ENCODE results near the gene VCAN.
A peak's percentile ranks its signal among the peaks of the same experiment; 100 is the strongest.

The VCAN gene

DNA sequence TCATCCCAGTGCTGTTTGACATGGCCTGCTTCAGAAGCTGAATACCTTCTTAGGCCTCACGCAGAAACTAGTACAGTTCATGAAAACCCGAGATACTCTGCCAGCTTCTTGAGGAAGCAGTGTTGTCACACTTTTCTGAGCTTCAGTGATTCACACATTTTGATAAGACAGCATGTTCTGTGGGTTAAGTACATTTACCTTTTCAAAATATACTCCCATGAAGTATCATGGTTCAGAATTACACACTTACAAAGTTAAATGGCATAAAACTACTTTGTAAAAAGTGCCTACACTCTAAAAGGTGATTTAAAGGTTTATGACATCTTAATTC is 56.9 kb downstream of the VCAN start:
- DNase-seq = no peak

DNA sequence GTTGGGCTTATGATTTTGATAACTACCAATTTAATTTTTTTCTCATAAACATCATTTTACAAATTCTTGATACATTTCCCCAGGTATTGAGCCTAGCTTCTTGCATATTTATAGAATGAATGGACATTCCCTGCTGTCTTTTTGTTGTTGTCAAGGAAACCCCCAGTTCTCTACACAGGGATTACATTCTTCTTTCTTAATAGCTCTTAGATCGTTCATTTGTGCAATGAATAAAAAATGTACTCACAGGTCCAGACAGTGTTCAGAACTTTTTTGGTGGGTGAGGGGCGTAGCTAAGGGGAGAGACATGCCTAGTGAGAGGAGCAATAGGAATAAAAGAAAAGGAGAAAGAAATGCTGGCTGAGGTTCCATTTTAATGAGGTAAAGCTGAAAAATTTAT is 58.6 kb downstream of the VCAN start:
- peak in 2 of 58 donors; percentile 5 to 11 for DNase-seq

GRCh38 chr5:83531661-83532060 is 60.1 kb downstream of the VCAN start:
- DNase-seq = no peak

- DNase-seq = no peak
Measured at GRCh38 chr5:83538786-83539462, 67.4 kb downstream of the VCAN start.

GRCh38 chr5:83539463-83539790 is 67.9 kb downstream of the VCAN start:
- DNase-seq = no peak

DNA sequence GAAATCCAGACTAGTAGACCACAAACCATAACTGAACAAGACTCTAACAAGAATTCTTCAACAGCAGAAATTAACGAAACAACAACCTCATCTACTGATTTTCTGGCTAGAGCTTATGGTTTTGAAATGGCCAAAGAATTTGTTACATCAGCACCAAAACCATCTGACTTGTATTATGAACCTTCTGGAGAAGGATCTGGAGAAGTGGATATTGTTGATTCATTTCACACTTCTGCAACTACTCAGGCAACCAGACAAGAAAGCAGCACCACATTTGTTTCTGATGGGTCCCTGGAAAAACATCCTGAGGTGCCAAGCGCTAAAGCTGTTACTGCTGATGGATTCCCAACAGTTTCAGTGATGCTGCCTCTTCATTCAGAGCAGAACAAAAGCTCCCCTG is 68.6 kb downstream of the VCAN start:
- DNase-seq = no peak

DNA sequence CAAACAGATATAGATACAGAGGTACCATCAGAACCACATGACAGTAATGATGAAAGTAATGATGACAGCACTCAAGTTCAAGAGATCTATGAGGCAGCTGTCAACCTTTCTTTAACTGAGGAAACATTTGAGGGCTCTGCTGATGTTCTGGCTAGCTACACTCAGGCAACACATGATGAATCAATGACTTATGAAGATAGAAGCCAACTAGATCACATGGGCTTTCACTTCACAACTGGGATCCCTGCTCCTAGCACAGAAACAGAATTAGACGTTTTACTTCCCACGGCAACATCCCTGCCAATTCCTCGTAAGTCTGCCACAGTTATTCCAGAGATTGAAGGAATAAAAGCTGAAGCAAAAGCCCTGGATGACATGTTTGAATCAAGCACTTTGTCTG is 69.2 kb downstream of the VCAN start:
- DNase-seq = peak in 1 of 58 donors; percentile 5

DNA sequence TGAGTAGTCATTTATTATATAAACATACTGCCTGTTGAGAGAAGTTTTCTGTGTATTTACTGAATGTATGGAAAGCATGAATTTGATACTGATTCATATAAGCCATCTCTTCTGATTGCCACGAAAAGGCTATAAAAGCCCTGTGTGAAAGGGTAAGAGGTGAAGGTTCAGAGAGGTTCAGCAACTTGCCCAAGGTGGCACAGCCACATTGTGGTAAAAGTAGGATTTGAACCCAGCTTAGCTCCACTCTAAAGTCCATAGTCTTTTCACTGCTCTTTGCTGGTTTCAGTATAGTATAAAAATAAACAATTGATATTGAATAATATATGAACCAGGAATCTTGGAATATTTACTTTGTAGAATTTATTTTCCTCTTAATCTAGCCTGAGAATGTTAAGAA is 71.3 kb downstream of the VCAN start:
- no peak for DNase-seq

DNA sequence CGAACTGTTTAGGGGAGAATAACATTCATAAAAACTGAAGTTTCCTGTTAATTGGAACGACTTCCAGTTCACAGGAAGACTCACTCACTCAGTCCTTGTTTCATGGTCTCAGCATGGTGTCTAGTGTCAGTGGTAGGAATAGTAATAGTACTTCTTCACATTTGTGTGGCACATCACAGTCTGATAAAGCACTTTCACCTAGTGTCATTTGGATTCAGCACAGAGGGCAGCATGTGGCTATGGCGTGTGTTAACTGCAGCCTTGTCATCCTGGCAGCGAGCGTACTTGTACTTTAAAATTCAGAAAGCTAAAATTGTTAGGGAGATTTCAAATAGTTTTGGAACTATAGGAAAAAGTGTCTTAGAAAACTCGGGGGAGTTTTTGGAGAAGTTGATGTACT is 72.4 kb downstream of the VCAN start:
- DNase-seq = no peak

- no peak for DNase-seq
Measured at GRCh38 chr5:83547161-83547560, 75.6 kb downstream of the VCAN start.

- no peak for DNase-seq
Measured at GRCh38 chr5:83547889-83548288, 76.3 kb downstream of the VCAN start.

DNA sequence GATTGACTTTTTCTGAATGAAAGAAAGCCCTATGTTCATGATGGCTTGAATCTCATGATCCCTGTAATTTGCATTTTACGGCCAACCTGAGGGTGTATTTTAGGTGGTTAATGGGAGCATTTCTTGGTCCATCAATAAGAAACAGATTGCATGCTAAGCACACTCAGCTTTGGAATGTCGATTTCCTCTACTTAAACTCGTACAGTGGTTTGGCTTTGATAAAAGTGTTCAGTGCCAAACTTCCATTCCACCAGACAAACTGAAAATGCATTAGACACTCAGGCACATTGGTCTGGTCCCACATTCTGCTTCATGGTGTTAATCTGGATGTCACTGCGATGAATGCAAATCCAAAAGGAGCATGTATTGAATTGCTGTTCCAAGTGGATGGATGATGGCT is 77.0 kb downstream of the VCAN start:
- DNase-seq = no peak

GRCh38 chr5:83549076-83549475 is 77.5 kb downstream of the VCAN start:
- no peak for DNase-seq

- DNase-seq = peak in 1 of 58 donors; percentile 20
Measured at GRCh38 chr5:83549674-83550073, 78.1 kb downstream of the VCAN start.

- DNase-seq = no peak
Measured at GRCh38 chr5:83551821-83552220, 80.3 kb downstream of the VCAN start.

- DNase-seq = no peak
Measured at GRCh38 chr5:83552275-83552674, 80.7 kb downstream of the VCAN start.

DNA sequence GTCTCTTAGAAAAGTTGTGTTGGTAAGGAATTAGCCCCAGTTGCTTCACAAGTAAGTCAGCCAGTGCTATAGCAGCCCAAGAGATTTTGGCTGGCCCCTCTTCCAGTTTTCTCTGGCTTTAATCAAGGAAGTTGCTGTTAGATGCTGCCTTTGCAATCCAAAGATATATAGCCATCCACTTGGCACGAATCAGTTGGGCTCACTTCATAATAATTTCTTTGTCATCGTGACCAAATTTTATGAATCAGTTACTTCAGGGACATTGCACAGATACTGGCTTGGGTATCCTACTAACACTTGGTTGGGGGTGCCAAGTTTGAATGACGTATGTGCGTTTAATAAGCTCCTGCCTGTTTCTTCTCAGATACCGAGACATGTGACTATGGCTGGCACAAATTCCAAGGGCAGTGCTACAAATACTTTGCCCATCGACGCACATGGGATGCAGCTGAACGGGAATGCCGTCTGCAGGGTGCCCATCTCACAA is 81.5 kb downstream of the VCAN start:
- DNase-seq = peak in 2 of 58 donors; percentile 15 to 51

GRCh38 chr5:83554133-83554532 is 82.6 kb downstream of the VCAN start:
- no peak for DNase-seq

GRCh38 chr5:83554686-83555085 is 83.1 kb downstream of the VCAN start:
- no peak for DNase-seq

- DNase-seq = no peak
Measured at GRCh38 chr5:83555263-83555662, 83.7 kb downstream of the VCAN start.

DNA sequence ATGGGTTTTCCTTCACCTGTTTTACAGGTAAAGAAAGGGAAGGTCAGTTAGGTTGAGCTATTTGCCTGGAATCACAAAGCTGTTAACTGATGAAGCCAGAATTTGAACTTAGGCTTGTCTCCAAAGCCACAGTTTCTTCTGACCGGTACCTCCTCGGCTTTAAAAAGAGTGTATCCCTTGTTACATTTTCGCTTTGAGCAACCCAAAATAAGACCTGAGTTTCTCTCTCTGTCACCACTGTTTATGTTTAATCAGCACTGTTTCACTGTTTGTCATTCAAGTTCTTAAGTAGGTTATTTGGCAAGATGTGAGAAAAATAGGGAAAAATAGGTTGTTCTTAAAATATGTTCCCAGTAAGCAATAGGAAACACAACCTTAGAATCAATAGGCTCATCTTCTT is 84.6 kb downstream of the VCAN start:
- no peak for DNase-seq

DNA sequence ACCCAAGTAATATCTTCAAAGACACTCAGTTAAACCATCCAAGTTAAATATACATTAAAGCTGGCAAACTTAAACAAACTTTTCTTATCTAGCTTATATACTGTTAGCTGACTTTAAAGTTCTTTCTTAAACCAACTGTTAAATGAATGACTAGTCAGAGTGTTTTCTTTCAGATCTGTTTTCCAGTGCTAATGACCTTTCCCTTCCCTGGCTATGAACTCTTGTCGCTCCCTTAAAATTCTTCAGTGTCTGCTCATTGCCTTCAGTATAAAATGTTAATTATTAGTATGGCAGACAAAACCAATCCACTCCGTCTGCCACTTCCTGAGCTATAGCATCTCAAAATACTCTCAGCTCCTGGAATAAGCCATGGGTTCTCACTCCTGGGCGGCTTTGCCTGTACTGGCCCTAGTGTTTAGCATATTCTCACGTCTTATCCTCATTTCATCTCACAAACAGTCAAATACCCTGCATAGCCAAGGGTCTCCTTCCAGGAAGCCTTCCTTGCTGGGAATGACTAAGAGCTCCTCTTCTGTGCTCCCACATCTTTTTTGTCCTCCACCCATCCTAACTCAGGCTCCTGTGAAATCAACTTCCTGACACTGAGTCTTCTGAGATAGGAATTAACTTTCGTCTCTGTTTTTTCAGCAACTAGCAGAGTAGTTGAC is 87.7 kb downstream of the VCAN start:
- no peak for DNase-seq

DNA sequence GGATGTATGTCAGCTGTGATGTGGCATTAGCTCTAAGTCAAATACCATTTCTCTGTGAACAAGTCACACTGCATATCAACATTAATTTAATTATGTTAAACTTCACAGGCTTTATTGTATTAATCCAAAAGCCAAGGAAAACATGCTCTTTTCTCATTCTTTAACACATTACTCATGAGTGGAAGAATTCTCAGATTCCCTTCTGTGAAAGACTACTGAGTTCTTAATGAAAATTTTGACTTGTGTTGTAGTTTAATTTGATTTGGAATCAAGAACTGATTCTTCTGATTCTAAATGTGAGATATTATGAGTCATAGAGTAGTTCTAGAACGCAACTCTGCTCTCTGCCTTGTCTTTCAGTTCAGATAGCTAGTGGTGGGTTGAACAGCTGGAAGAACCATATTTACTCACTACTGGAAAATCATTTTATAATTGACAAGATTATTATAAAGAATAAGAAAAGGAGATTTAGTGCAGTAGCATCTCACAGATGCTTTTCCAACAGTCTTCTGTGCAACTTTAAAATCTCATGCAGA is 90.6 kb downstream of the VCAN start:
- DNase-seq = no peak
